Measurements from ENCODE around the gene QPCT.

The QPCT gene

DNA sequence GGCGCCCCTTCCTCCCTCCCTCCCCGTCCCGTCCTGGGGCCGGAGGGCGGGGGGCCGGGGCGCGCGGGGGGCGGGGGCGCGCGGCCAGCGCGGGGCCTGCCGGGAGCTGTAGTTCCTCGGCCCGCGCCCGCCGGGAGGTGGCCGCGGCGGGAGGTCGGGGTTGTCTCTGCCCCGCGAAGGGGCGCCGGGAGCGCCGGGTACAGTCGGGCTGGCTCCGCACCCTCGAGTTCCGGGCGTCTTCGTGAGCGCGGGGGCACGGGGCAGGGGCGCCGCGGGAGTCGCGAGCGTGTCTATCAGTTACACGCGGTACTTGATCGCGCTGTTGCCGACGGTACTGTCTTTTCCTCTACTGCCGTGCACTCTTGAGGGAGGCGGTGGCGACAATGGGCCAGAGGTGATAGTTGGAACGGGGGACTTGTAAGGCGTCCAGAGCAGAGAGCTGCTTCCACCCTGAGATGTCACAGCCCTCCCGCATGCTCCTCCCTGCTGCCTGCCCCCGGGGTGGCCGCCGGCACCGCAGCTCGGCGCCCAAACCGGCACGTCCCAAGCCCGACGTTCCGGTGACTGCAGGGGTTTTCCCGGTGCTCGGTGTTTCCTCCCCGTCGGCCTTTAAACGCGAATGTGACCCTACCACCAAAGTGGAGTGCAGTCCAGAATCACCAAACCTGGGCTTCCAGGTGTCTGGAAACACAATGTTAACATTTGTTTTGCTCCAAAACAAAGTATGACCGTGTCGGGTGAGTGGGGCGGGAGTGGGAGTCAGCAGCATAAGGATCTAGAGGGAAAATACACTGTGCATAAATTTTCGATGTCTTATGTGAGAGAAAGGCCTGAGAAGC lies 19.4 kb upstream of the QPCT start, which contains the start of gene PRKD3:
Gene PRKD3, minus strand, starts transcription at position 48 of the 839 bp plus-strand sequence. CDS start 8,309 bp downstream, outside the sequence.
- no peak for DNase-seq (ENCODE audit: insufficient read length, low spot score)
- TF ChIP-seq, protein P1, sequence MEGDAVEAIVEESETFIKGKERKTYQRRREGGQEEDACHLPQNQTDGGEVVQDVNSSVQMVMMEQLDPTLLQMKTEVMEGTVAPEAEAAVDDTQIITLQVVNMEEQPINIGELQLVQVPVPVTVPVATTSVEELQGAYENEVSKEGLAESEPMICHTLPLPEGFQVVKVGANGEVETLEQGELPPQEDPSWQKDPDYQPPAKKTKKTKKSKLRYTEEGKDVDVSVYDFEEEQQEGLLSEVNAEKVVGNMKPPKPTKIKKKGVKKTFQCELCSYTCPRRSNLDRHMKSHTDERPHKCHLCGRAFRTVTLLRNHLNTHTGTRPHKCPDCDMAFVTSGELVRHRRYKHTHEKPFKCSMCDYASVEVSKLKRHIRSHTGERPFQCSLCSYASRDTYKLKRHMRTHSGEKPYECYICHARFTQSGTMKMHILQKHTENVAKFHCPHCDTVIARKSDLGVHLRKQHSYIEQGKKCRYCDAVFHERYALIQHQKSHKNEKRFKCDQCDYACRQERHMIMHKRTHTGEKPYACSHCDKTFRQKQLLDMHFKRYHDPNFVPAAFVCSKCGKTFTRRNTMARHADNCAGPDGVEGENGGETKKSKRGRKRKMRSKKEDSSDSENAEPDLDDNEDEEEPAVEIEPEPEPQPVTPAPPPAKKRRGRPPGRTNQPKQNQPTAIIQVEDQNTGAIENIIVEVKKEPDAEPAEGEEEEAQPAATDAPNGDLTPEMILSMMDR (IDR thresholded peaks at IDR 0.05; ENCODE audit: insufficient read depth, missing control alignments), result no peak
- no peak for FAIRE-seq

DNA sequence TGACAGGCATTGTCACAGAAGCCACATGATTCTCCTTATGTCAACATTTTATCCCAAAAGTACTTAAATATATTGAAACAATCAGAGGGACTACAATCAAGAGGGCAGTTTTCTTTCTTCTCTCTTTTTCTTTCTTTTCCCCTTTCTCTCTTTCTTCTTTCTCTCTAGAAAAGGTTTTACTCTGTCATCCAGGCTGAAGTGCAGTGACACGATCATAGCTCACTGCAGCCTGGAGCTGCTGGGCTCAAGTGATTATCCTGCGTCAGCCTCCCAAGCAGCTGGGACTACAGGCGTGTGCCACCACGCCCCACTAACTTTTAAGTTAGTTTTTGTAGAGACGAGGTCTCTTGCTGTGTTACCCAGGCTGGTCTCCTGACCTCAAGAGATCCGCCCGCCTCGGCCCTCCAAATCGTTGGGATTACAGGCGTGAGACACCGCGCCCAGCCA lies 18.8 kb upstream of the QPCT start:
- DNase-seq (ENCODE audit: insufficient read length, low spot score) (no peak), FAIRE-seq (no peak)
- TF ChIP-seq, protein P1 (IDR thresholded peaks at IDR 0.05; ENCODE audit: insufficient read depth, missing control alignments), result no peak

DNA sequence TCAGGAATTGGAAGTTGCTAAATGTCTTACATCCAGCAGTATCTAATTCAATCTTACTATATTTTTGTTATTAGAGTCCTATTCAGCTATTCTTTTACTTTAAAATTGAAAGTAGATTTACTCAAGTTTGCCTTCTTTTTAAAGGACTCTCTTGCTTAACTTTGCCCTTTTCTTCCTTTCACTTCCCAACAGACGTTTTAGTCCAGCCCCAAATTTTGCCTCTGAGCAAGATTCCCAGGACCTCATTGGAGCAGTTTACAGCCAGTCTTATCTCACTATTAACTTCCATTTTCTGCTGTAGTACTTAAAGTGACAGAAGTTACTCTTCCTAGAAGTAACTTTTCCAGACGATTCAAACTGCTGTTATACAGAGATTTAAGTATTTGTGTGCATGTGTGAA lies 18.1 kb upstream of the QPCT start:
- FAIRE-seq (no peak), DNase-seq (ENCODE audit: insufficient read length, low spot score) (no peak)
- TF ChIP-seq, protein P1 (IDR thresholded peaks at IDR 0.05; ENCODE audit: insufficient read depth, missing control alignments), result no peak

GRCh38 chr2:37326866-37327634 lies 17.4 kb upstream of the QPCT start:
- no peak for FAIRE-seq

DNA sequence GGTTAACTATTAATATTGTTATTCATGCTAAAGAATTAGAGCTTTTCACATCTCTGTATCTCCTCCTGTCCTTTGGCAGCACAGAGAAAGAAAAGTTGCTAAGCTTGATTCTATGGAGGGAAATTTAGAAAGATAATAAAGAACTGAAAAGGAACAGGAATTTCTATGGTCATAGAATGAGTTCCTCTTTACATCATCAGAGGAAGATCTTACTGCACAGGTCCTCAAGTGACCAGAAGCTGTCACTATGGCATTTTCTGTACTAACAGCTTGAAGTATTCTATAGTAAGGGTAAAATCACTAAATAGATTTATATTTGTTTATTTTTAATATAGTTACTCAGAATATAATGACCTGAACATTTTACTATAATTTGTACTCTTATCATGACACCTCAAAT lies 13.7 kb upstream of the QPCT start:
- TF ChIP-seq, protein P1 (IDR thresholded peaks at IDR 0.05; ENCODE audit: insufficient read depth, missing control alignments), result no peak
- no peak for FAIRE-seq
- DNase-seq (ENCODE audit: insufficient read length, low spot score), result no peak

More at GRCh38 chr2:37326866-37327634, 17.4 kb upstream of the QPCT start:
- DNase-seq (ENCODE audit: insufficient read length, low spot score), result no peak
- TF ChIP-seq, protein P1 (IDR thresholded peaks at IDR 0.05; ENCODE audit: insufficient read depth, missing control alignments), result no peak

GRCh38 chr2:37332560-37332959 lies 11.9 kb upstream of the QPCT start:
- DNase-seq (ENCODE audit: insufficient read length, low spot score) (no peak), FAIRE-seq (no peak)
- TF ChIP-seq, protein P1 (IDR thresholded peaks at IDR 0.05; ENCODE audit: insufficient read depth, missing control alignments), result no peak
